GM18907 (cell line): ENCODE measurements around the gene SPCS3.
"Not testable (repeated sequence)": the region's sequence is repeated elsewhere in the genome, so short reads cannot be mapped to it uniquely, and the experiment has no call there.

Experiments
- ATAC-seq: cut with Tn5 transposase; IDR thresholded peaks from one replicate; pipeline ENCODE4 v1.9.1; 2021; ENCODE audit warnings: mild to moderate bottlenecking, moderate library complexity; ENCODE audit not compliant: unreplicated experiment

The SPCS3 gene

DNA sequence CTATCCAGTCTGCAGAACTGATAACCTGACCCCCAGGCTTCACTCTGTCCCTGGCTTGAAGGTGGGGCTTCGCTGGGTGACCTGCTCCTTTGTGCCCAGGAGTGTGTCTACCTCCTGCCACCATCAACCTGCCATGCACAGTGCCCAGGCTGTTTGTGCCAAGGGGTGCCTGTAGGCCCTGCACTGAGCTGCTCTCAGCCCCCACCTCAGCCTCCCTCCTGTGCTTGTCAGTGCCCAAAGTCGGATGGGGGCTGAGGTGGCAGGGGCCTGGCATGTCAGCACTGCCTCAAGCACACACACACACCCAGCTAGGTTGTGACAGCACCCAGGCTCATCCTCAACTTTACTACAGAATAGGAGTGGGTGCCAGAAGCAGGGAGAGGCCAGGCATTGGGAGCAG is 23.5 kb downstream of the SPCS3 start:
- ATAC-seq, result no peak

DNA sequence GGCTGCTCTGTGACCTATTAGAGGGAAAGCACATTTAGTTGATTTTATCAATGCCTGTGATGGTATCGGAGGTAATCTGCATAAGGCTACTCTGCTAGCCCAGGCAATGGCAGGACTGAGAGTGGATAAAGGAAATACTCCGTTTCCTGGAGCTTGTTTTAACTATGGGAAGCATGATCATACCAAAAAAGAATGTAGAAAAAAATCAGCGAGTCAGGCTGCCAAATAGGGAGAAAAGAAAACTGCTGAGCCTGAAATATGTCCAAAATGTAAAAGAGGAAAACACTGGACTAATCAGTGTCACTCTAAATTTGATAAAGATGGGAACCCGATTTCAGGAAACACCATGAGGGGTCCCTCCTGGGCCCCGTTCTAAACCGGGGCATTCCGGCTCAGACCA is 25.6 kb downstream of the SPCS3 start:
- not testable (repeated sequence) for ATAC-seq

DNA sequence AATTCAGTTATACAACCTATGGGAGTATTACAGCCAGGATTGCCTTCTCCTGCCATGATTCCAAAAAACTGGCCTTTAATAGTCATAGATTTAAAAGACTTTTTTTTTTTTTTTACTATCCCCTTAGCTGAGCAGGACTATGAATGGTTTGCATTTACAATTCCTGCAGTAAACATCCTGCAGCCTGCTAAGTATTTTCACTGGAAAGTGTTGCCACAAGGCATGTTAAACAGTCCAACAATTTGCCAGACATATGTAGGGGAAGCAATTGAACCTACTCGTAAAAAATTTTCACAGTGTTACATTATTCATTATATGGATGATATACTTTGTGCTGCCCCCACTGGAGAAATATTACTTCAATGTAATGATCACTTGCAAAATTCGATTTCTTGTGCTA is 27.1 kb downstream of the SPCS3 start:
- ATAC-seq, result not testable (repeated sequence)

DNA sequence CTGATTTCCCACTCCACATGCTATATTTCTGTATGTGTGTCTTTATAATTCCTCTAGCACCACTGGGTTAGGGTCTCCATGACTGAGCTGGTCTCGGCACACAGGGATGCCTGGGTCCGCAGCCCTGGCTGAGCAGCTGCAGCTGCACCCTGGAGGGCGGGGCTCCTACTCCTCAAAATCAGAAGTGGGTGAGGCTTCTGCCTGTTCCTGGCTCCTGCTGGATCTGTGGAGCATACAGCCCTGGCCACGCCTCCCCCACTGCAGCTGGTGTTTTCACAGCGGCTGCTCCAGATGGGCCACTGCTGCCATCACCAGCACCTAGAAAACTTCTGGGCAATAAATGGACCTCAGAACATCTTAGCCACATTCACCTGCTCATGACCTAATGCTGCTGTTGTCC is 30.9 kb downstream of the SPCS3 start:
- no peak for ATAC-seq

DNA sequence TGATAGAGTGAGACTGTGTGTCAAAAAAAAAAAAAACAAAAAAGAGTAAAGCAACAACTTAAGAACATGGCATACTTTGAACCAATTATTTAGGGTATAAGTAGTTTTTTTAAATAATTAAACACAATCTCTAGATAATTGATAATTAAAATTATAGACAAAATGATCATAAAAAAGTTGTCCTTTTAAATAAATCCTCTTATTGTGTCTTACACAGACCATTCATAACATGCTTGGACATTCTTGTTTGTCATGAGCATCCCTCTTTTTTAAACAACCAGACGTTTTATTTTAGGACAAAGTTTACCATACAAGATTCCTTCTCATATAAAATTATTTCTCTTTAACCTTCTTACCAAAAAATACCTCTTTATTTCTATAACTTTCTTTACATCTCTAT is 35.1 kb downstream of the SPCS3 start:
- no peak for ATAC-seq

DNA sequence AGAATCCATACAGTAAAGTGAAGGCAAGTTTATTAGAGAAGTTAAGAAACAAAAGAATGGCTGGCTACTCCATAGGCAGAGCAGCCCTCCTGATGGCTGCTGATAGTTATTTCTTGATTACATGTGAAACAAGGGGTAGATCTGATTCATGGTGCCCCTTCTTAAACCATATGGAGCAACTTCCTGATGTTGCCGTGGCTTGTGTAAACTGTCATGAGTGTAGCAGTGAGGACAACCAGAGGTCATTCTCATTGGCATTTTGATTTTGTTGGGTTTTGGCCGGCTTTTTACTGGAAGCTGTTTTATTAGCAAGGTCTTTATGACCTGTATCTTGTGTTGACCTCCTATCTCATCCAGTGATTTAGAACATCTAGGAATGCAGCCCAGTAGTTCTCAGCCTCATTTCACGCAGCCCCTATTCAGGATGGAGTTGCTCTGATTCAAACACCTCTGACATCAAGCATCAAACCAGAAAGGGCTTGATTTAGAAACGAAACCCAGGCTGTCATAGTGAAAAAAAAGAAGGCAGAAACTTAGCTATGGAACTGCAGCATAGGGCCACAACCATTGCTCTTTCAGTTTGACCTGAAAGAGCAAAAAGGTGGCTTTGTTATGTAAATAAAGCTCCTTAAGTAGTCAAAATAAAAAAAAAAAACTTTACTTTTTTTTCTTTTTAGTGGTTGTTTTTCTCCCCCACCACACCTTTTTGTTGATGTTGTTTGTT is 37.8 kb downstream of the SPCS3 start:
- ATAC-seq, result peak; percentile 98

DNA sequence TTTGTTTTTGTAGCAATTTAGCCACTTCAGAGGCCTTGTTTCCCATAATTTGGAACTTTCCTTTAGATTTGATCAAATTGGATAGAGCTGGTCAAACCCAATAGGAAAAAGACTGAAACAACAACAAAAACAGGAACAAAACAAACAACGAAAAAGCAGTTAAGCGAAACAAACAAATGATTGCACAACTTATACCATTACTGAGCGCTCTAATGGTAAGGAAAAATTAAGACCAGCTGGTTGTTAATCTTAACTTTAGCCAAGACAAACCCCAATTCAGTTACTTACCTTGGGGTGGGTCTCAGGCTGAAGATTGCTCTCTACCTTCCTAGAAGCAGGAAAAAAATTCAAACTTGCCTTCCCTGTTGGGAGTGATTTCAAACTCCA is 38.3 kb downstream of the SPCS3 start:
- peak; percentile 2 for ATAC-seq

DNA sequence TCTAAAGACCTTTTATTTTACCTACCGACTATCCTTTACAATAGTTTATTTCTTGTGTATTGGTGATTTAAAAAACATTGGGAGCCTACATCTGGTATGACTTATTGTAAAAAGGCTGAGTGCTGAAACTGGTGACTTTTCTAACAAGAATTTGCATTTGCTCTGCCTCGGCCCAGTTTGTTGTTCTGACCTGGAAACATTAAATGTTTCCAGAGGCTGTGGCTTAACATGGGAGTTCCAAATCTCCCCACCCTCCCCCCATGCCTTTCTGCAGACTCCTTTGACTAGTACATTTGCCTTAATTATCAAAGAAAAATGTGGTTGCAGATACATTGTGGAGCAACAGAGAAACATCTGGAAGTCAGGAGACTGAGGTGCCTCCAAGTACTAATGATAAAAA is 39.8 kb downstream of the SPCS3 start:
- ATAC-seq, result no peak

DNA sequence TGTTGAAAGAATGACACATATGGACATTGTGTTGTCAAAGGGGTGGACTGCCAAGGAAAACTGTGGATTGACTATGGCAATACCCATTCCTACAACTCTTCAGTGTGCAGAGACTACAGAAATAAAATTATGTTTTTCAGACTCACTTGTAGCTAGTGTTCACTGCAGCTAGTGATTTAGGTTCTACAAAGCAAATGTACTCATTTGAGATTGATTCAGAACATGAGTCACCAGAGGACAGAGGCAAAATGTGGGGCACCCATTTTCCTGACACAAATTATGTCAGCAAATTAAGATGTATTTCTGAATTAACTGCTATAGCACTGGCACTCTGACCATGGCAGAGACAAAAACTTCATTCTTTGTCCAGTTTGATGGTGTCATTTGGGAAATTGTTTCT is 40.7 kb downstream of the SPCS3 start:
- ATAC-seq, result no peak

DNA sequence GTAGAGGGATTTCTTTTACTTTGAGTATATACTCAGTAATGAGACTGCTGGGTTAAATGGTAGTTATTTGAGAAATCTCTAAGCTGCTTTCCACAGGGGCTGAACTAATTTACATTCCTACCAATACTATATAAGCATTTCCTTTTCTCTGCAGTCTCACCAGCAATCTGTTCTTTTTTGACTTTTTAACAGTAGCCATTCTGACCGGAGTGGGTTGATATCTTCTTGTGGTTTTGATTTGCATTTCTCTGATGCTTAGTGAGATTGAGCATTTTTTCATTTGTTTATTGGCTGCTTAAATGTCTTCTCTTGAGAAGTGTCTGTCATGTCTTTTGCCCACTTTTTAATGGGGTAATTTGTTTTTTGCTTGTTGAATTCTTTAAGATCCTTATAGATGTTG is 43.3 kb downstream of the SPCS3 start:
- ATAC-seq, result peak; percentile 80

DNA sequence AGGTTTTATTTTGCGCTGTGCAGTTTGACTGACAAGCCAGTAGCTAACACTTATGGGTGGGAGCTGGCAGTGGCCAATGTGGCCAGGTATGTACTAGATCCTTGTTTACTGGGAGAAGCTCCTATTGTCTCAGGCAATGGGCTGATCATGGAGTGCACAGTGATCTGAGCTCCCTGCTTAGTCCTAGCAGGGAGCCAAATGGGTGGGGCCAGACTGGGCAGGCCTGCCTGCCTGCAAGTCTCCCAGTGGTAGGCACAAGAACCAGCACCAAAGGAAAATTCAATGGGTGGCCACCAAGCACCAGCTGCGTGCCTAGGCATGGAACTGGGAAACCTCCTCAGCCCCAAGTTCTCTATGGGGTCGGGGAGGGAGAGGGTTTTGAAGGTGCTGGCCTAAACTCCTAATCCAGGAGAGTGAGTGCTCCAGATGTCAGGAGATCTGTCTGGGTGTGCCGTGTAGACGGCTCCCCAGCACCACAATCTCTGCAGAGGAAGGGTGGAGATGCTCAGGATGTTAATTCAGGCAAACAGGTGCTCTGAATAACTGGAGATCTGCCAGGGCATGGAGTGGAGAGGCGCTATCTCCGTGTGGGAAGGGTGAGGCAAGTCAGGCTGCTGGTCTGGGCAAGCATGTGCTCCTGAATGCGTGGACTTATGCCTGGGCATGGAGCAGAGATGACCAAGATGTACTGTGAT is 48.2 kb downstream of the SPCS3 start:
- no peak for ATAC-seq

DNA sequence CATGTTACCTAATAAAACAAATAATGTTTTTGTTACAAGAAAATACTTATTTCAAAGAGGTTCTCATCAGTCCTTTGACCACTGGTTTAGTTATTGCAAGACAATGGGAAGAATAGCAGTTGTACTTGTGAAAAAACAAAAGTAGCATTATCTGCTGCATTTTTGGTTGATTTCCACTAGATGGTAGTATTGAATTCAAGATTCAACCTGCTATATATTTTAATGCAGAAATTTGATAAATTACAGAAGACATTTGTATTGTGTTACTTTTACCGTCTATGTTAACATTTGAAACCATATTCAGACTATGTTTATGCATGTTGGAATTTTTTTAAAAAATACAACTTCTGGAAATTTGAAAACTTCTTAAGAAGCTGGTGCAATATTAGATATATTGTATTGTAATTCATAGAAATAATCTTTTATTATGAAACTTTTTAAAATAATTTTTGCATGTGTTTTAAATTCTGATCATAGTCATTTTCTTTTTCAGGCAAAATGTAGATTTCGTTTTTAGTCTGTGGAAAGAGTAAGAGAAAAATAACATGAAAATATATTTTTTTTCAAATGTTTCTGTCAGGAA is 56.4 kb downstream of the SPCS3 start:
- ATAC-seq, result peak; percentile 39

DNA sequence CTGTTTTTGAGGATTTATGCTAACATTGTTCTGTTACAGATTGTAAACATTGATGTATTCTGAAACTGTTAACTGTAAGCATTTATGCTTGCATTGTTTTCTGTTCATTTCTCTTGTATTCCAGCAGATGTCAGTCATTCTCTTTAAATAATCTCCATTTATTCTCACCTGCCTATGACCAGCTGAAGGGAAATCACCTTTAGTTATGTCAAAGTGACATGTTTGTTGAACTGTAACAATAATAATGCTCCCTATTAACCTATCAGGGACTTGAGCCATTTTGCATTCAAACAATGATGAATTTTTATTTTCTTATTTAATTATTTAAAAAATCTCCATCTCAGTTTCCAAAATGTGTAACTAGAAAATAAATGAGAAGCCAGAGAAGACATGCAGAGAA is 58.0 kb downstream of the SPCS3 start:
- ATAC-seq, result peak; percentile 90

DNA sequence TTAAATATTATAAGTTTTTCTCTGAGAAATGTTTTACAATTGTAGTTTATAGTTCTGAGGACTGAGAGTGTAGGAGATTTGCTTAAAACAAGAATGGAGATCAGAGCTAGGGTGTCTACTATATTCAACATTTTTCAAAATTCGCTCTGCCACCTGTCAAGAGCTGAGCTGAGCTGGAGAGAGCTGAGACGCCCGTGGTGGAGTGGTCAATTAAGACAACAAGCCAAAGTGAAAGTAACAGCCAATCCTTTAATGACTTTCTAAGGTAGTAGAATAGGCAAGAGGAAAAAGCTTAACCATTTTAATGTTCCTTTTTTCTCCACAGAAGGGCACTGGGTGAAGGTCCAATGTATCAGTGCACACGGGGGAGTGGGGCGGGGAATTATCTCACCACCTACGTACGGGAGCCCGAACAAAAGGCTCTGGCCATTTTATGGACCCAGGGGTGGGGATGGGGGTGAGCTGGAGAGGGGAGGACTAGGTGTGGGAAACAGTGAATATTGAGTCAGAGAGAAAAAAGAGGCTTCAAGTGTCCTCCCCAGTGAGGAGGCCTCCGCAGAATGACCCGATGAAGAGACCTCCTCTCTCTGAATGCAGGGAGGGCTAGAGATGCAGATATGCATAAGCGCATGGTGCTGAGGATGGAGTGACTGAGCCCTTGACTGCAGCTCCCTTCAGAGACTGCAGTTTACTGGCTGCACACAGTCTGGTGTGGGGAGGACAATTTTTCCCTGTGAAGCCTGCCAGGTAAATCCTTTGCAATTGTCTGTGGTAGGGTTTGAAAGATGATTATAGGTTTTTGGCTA is 60.8 kb downstream of the SPCS3 start:
- ATAC-seq, result no peak
